Inferior parietal cortex (tissue), 1 donor: ENCODE results near the gene SENP1.

Experiments
- DNase-seq: peaks from one replicate; pipeline ENCODE4 v3.0.0-alpha.2; 2016; ENCODE audit errors: extremely low spot score

Gene SENP1

DNA sequence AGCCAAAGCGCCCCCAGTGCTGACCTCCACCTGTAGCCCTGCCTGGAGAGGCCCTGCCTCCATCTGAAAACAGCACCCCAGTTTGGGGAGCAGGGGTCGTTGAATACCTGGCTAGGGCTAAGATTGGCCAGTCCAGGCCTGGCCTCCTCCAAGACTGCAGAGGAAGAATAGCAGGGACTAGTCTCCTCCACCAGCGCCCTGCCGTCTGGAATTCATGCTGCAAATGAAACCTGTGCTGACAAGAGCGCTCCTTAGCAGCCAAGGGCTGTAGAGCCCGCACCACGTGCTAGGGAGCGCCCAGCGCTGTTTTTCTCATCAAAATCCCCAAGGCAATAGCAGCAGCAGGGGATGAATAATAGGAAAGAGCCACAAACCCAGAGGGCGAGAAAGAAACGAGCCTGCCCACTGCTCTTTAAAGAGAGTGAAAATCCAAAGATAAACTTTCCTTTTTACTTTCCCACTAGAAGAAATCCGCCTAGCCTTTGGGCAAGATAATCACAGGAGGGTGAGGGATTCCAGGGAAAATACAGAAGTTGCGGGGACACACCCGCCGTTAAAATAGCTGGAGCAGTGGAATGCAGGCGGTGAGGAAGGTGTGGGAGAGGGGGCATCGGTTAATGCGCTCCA is 104.9 kb downstream of the SENP1 start:
- no peak for DNase-seq

DNA sequence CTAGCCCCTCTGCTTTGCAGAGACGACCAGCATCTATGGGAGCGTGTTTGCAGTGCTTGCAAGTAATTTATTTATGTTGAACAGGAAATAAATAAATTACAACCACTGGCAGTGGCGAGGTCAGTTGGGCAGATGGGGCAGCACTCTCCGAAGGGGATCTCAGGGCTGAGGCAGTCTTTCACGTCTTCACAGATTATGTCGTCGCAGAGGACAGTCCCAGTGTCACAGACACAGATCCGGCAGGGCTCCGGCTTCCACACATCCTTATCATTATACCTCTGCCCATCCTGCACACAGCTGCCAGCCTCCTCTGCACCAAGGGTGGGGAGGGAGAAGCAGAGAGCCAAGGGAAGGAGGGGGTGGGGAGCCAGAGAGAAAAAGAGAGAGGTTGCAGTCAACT is 106.1 kb downstream of the SENP1 start:
- no peak for DNase-seq

DNA sequence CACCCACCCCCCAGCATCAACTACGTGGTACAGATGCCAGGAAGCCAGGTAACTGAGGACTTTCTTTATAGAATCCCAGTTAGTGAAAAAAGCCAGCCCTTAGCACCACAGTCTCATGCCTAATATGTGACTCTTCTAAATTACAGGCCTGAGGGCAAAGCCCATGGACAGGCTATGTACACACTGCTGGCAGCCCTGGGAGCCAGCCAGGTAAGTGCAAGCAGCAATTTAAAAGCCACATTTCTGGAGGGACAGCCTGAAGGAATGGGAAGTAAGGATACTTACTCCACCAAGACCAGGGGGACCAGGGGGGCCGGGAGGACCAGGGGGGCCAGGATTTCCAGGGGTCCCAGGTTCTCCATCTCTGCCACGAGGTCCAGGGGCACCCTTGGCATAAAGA is 108.6 kb downstream of the SENP1 start:
- no peak for DNase-seq

DNA sequence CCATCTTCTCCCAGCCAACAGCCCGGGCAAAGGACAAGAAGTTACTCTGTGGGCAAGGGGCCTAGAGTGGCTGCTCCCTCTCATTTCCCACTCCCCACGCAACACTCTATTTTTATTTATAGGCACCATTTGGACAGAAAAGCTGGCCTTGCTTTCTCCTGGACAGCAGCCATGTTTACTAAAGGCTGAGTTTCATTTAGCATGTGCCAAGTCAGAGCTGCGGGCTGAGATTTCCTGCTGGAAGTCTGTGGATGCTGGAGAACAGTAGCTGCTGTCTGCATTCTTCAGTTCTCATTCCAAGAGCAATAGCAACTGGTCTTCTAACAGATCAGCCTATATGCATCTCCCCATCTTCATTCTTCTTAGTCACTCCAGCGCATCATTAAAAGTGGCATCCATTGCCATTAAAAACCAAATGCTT is 109.9 kb downstream of the SENP1 start:
- DNase-seq: peak; percentile 15

DNA sequence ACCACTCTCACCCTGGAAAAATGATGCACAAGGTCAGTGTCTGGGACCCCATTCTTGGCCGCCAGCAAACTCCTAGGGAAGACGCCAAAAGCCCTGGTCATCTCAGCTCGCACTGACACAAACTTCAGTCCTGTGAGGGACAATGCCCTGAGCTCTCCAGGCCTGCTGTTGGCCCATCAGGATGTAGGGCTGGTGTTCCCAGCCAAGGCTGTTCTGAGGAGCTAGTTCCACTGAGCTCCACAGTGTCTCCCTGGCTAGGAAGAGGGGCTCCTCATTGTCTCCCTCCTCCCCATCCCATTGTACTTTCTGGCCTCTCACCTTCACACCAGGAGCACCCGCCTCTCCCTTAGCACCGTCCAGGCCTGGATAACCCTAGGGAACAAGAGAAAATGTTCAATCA is 112.4 kb downstream of the SENP1 start:
- no peak for DNase-seq
